ENCODE data around the gene SCN2B. TPM values are rescaled to one million over a fixed set of nuclear protein-coding genes. Genes with fewer than 3 reads are reported as not detected.

The SCN2B gene
- total and polyA plus RNA-seq, 5 donors from 2014 or later, result not detected

DNA sequence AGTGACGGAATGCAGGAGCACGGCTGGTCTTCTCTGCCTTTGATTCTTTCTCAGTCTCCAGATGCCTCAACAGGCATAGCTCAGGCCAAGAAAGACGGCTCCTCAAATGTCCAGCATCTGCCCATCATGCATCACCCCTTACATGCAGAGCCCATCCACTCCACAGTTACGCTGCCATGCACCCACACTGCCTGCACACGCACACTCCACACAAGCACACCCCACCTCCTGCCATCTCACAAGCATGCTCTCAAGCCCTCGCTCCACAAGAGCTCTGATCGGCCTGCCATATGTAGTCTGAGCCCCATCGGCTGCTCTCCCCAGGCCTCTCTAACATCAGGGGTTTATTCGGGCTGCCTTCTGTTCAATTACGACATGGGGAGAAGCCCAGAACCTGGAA, 42.6 kb downstream of the SCN2B start:
- Histone ChIP-seq H3K27me3 (ENCODE audit: control insufficient read depth, insufficient read depth, low read length) (peaks cover 8% of the 10 kb centered on the region), H3K27ac (ENCODE audit: insufficient read depth, low read length, poor library complexity, severe bottlenecking) (no peak overlapping the region), H3K9me3 (ENCODE audit: control insufficient read depth in 2 of 2, low read length in 2 of 2) (no peaks in the 10 kb centered on the region), H3K36me3 (ENCODE audit: control insufficient read depth, insufficient read depth, low read length) (no peaks in the 10 kb centered on the region), H3K4me3 (ENCODE audit: low read depth, low read length) (no peak overlapping the region), H3K4me1 (ENCODE audit: control insufficient read depth, insufficient read depth, low read length, poor library complexity, severe bottlenecking) (no peaks in the 10 kb centered on the region)
- Mint-ChIP-seq H3K27ac (no peak overlapping the region), H3K9me3 (peaks cover 0 to 2% (median 0%) of the 10 kb centered on the region in 7 donors), H3K4me1 (no peaks in the 10 kb centered on the region), H3K4me3 (no peak overlapping the region), H3K36me3 (no peaks in the 10 kb centered on the region), H3K27me3 (peaks cover 26% of the 10 kb centered on the region)
- ATAC-seq (ENCODE audit: low read depth in 2 of 2) (no peak), DNase-seq (no peak)

- H3K27ac Mint-ChIP-seq, result no peak overlapping the region
- DNase-seq, result no peak
Observed at GRCh38 chr11:118132385-118133151, 43.9 kb downstream of the SCN2B start.

DNA sequence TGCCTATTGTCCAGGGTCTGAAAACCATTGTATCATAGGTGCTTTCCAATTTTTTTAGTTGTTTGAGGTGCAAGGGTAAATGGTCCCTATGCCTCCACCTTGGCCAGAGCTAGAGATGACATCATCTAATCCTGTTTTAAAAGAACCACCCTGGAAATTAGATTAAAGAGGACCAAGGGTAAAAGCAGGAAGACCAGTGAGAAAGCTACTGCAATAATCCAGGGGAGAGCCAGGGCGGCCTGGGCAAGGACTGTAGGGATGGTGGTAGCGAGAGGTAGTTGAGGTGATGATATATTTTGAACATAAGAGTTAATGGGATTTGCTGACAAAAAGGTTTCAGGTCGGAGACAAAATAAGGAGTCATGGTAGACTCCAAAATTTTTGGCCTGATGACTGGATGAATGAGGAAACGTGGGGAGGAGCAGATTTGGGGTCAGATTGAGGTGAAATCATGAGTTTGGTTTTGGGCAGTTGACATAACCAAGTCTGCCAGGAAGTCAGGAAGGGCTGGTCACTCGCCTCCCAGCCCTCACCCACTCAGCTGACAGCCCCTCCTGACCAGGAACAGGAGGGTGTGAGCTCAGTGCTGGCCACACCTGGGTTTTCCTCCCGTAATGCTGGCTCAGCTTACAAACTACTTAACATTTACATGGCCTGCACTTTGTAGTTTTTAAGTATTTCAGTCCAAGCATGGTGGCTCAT, 46.8 kb downstream of the SCN2B start:
- no peaks in the 10 kb centered on the region for H3K4me1 Mint-ChIP-seq
- Histone ChIP-seq H3K36me3 (ENCODE audit: control insufficient read depth, insufficient read depth, low read length) (no peaks in the 10 kb centered on the region), H3K9me3 (ENCODE audit: control insufficient read depth in 2 of 2, low read length in 2 of 2) (no peaks in the 10 kb centered on the region), H3K27me3 (ENCODE audit: control insufficient read depth, insufficient read depth, low read length) (peaks cover 2% of the 10 kb centered on the region), H3K4me1 (ENCODE audit: control insufficient read depth, insufficient read depth, low read length, poor library complexity, severe bottlenecking) (no peaks in the 10 kb centered on the region), H3K4me3 (ENCODE audit: low read depth, low read length) (no peak overlapping the region), H3K27ac (ENCODE audit: insufficient read depth, low read length, poor library complexity, severe bottlenecking) (no peak overlapping the region)
- peaks cover 0 to 2% (median 0%) of the 10 kb centered on the region in 7 donors for H3K9me3 Mint-ChIP-seq
- ATAC-seq (ENCODE audit: low read depth in 2 of 2) (no peak), DNase-seq (no peak)
- no peak overlapping the region for H3K4me3 Mint-ChIP-seq
- no peaks in the 10 kb centered on the region for H3K36me3 Mint-ChIP-seq
- H3K27ac Mint-ChIP-seq, result no peak overlapping the region
- H3K27me3 Mint-ChIP-seq, result peaks cover 26% of the 10 kb centered on the region

More at GRCh38 chr11:118132385-118133151, 43.9 kb downstream of the SCN2B start:
- Mint-ChIP-seq H3K27me3 (peaks cover 26% of the 10 kb centered on the region), H3K4me3 (no peak overlapping the region), H3K4me1 (no peaks in the 10 kb centered on the region), H3K9me3 (peaks cover 0 to 2% (median 0%) of the 10 kb centered on the region in 7 donors), H3K36me3 (no peaks in the 10 kb centered on the region)
- no peak overlapping the region for H3K27ac ChIP-seq (ENCODE audit: insufficient read depth, low read length, poor library complexity, severe bottlenecking)
- H3K36me3 ChIP-seq (ENCODE audit: control insufficient read depth, insufficient read depth, low read length), result no peaks in the 10 kb centered on the region
- peaks cover 6% of the 10 kb centered on the region for H3K27me3 ChIP-seq (ENCODE audit: control insufficient read depth, insufficient read depth, low read length)
- no peak for ATAC-seq (ENCODE audit: low read depth in 2 of 2)
- H3K4me1 ChIP-seq (ENCODE audit: control insufficient read depth, insufficient read depth, low read length, poor library complexity, severe bottlenecking), result no peaks in the 10 kb centered on the region
- no peaks in the 10 kb centered on the region for H3K9me3 ChIP-seq (ENCODE audit: control insufficient read depth in 2 of 2, low read length in 2 of 2)
- no peak overlapping the region for H3K4me3 ChIP-seq (ENCODE audit: low read depth, low read length)

DNA sequence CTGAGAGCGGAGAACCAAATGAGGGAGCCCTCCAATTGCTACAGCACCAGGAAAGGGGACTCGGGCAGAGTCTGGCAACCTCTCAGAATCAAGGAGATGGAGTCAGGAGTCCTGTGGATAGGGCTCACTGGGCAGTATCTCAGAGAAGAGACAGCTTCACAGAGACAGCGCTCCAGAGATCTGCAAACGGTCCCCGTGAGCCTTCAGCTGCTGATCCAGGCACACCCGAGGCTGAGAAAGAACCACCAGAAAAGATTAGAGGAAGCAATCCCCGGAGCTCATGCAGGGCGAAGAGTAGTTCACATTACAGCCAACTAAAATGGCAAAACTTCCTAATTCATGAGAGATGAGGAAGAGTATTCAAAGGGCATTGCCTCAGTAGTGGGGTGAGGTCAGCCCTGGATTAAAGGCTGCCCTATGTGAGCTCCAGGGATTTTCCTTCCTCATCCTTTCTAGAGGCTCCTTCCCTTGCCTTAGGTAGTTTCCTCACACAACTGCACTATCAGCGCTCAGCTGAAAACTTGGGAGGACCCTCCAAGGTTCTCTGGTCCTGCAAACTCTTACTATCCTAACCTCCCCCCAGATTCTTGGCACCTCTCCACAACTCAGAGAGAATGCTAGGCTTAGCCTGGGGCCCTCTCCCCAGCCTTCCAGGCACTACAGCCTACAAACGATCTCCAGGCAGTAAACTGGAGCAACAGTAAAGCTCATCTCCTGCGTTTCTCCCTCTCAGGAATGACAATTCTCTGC, 47.5 kb downstream of the SCN2B start:
- DNase-seq, result no peak
- peaks cover 0 to 2% (median 0%) of the 10 kb centered on the region in 7 donors for H3K9me3 Mint-ChIP-seq
- H3K27me3 ChIP-seq (ENCODE audit: control insufficient read depth, insufficient read depth, low read length), result no peaks in the 10 kb centered on the region
- H3K9me3 ChIP-seq (ENCODE audit: control insufficient read depth in 2 of 2, low read length in 2 of 2), result no peaks in the 10 kb centered on the region
- no peak overlapping the region for H3K4me3 ChIP-seq (ENCODE audit: low read depth, low read length)
- no peak overlapping the region for H3K4me3 Mint-ChIP-seq
- no peak overlapping the region for H3K27ac ChIP-seq (ENCODE audit: insufficient read depth, low read length, poor library complexity, severe bottlenecking)
- H3K36me3 Mint-ChIP-seq, result no peaks in the 10 kb centered on the region
- no peaks in the 10 kb centered on the region for H3K4me1 ChIP-seq (ENCODE audit: control insufficient read depth, insufficient read depth, low read length, poor library complexity, severe bottlenecking)
- peaks cover 20% of the 10 kb centered on the region for H3K27me3 Mint-ChIP-seq
- H3K4me1 Mint-ChIP-seq, result no peaks in the 10 kb centered on the region
- no peak overlapping the region for H3K27ac Mint-ChIP-seq
- H3K36me3 ChIP-seq (ENCODE audit: control insufficient read depth, insufficient read depth, low read length), result no peaks in the 10 kb centered on the region
- ATAC-seq (ENCODE audit: low read depth in 2 of 2), result no peak

DNA sequence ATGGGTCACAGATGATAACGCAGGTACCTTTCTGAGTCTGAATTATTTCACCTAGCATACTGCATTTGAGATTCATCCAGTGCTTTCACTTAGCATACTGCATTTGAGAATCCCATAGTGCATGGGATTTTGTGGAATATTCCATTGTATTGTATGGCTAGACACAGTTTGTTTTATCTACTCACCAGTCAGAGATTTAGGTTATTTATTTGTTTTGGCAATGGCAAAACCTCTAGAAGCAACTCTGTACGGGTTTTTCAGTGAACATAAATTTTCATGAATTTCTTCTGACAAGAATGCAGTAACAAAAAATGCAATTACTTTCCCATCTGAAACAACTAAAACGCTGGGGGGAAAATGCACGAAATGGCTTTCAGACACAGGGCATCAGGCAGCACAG, 48.1 kb downstream of the SCN2B start:
- Mint-ChIP-seq H3K9me3 (peaks cover 0 to 2% (median 0%) of the 10 kb centered on the region in 7 donors), H3K36me3 (no peaks in the 10 kb centered on the region), H3K4me1 (no peaks in the 10 kb centered on the region), H3K27ac (no peak overlapping the region), H3K27me3 (peaks cover 21% of the 10 kb centered on the region), H3K4me3 (no peak overlapping the region)
- DNase-seq (no peak), ATAC-seq (ENCODE audit: low read depth in 2 of 2) (no peak)
- no peak overlapping the region for H3K4me3 ChIP-seq (ENCODE audit: low read depth, low read length)
- H3K27me3 ChIP-seq (ENCODE audit: control insufficient read depth, insufficient read depth, low read length), result no peaks in the 10 kb centered on the region
- H3K4me1 ChIP-seq (ENCODE audit: control insufficient read depth, insufficient read depth, low read length, poor library complexity, severe bottlenecking), result no peaks in the 10 kb centered on the region
- no peaks in the 10 kb centered on the region for H3K36me3 ChIP-seq (ENCODE audit: control insufficient read depth, insufficient read depth, low read length)
- H3K9me3 ChIP-seq (ENCODE audit: control insufficient read depth in 2 of 2, low read length in 2 of 2), result no peaks in the 10 kb centered on the region
- H3K27ac ChIP-seq (ENCODE audit: insufficient read depth, low read length, poor library complexity, severe bottlenecking), result no peak overlapping the region

GRCh38 chr11:118126082-118126838, 50.2 kb downstream of the SCN2B start:
- ATAC-seq (ENCODE audit: low read depth in 2 of 2) (no peak), DNase-seq (no peak)
- Mint-ChIP-seq H3K9me3 (peaks cover 0 to 2% (median 0%) of the 10 kb centered on the region in 7 donors), H3K27me3 (peaks cover 19% of the 10 kb centered on the region), H3K27ac (peak overlapping the region in 1 of 3 donors; percentile 54), H3K4me3 (no peak overlapping the region), H3K4me1 (no peaks in the 10 kb centered on the region), H3K36me3 (no peaks in the 10 kb centered on the region)
- Histone ChIP-seq H3K4me3 (ENCODE audit: low read depth, low read length) (no peak overlapping the region), H3K27me3 (ENCODE audit: control insufficient read depth, insufficient read depth, low read length) (no peaks in the 10 kb centered on the region), H3K4me1 (ENCODE audit: control insufficient read depth, insufficient read depth, low read length, poor library complexity, severe bottlenecking) (no peaks in the 10 kb centered on the region), H3K36me3 (ENCODE audit: control insufficient read depth, insufficient read depth, low read length) (no peaks in the 10 kb centered on the region), H3K9me3 (ENCODE audit: control insufficient read depth in 2 of 2, low read length in 2 of 2) (no peaks in the 10 kb centered on the region), H3K27ac (ENCODE audit: insufficient read depth, low read length, poor library complexity, severe bottlenecking) (no peak overlapping the region)

DNA sequence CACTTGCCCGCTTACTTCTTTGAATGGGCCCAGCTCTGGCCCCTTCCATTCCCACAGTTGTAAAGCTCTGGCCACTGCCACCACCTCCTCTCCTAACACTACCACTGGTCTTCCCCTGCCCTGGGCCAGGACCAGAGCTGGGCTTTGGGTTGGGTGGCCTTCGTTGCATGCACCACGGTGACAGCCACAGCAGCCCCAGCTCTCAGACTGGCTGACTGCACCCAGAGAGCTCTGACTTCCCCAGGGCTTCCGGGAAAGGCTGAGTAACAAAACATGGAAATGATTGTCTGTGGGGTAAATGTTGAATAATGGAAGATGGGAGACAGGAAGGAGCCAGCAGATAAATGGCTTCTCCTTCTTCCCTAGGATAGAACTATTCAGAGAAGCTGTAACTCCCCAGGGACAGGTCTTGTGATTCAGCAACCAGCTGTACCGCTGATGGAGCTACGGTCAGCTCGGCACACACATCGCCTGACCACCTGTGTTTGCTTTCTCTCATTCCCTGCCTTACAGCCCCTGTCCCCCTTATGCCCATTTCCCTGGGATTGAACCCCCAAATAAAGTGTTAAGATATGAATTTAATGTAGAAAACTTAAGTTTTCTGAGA, 51.4 kb downstream of the SCN2B start:
- no peak overlapping the region for H3K27ac ChIP-seq (ENCODE audit: insufficient read depth, low read length, poor library complexity, severe bottlenecking)
- Mint-ChIP-seq H3K4me1 (no peaks in the 10 kb centered on the region), H3K36me3 (no peaks in the 10 kb centered on the region), H3K9me3 (no peaks in the 10 kb centered on the region), H3K4me3 (no peak overlapping the region), H3K27ac (no peak overlapping the region), H3K27me3 (peaks cover 14% of the 10 kb centered on the region)
- H3K27me3 ChIP-seq (ENCODE audit: control insufficient read depth, insufficient read depth, low read length), result no peaks in the 10 kb centered on the region
- no peak overlapping the region for H3K4me3 ChIP-seq (ENCODE audit: low read depth, low read length)
- H3K36me3 ChIP-seq (ENCODE audit: control insufficient read depth, insufficient read depth, low read length), result no peaks in the 10 kb centered on the region
- DNase-seq (no peak), ATAC-seq (ENCODE audit: low read depth in 2 of 2) (no peak)
- H3K4me1 ChIP-seq (ENCODE audit: control insufficient read depth, insufficient read depth, low read length, poor library complexity, severe bottlenecking), result no peaks in the 10 kb centered on the region
- H3K9me3 ChIP-seq (ENCODE audit: control insufficient read depth in 2 of 2, low read length in 2 of 2), result no peaks in the 10 kb centered on the region

Measured in CD4-positive, CD25-positive, alpha-beta regulatory T cell (primary cell).